Measurements from ENCODE around the gene SYT1.

SYT1 gene

DNA sequence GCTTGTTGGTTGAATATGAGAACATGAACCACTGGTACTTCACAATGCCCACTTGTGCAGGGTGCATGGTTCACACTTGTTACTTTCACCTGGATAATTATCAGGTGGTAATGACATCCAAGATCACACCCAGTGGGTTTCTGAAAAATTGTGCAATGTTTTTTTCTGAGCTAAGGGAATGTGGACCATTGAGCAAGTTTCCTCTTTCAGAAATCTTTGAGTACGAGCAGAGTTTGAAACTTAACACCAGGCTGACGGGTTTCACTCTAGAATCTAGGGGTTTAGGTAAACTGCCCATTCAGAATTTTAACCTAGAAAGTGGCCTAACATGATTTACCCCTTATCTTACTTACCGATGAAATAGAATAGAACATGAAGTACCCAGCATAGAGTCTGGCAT, 436.6 kb downstream of the SYT1 start:
- no peak for FAIRE-seq

DNA sequence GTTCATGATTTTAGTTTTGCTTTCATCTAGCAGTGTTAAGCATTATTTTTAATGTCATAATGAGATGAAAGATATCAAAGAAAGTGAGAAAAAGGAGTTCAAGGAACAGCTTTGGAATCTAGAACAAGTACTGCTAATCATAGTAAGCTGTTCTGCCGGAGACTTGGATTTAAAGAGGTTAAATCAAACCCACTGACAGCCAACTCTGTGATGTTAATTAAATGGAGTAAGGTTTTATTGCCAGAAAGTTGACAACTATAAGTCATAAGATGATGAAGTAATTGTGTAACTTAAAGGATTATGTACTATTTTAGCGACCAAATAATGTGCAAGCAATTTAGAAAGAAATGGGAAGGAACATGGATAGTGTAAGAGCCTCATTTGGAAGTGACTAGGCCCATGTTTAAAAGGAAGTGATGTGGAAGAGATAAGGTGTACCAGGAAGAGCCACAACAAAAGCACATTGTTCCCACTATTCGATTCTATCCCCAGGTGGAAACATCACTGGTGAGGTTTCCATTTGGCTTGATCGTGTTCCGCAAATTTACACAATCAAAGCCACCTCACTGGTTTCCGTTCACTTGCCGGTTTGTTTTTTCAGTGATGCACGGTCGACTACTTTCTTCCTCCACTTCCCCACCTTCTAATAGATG, 437.7 kb downstream of the SYT1 start:
- no peak for FAIRE-seq

DNA sequence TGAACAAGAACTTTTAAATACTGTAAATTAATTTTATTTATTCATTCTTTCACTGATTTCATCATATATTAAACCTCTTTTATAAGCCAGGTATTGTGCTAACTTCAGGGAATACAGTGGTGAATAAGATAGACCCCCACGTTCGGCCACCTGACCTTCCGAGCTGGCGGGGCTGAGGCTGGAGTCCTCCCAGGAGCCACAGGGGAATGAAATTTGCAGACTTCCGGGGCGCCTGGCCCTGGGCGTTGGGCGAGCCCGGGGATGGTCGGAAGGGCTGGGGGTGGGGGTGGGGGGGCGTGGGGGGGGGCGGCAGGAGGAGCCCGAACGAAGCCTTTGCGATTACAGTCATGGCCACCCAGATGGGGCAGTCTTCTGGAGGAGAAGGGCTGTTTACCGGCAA, 442.8 kb downstream of the SYT1 start:
- FAIRE-seq, result no peak

DNA sequence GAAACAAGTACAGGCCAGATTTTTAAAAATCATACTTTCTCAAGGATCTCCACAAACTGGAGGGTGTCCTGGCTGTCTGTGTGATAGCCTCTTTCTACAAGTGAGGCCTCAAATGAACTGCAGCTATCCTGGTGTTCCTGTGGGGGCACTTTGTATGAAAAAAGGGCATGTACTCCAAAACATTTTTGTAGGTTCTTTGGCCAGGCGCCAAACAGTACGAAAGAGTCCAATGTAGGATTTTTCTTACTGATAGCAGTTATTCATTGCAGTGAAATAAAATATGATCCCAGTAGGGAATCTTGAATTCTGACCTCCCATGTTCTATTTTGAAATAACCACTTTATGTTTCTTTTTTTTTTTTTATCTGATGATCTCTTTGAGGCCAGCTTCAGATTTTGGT, 444.5 kb downstream of the SYT1 start:
- no peak for FAIRE-seq

DNA sequence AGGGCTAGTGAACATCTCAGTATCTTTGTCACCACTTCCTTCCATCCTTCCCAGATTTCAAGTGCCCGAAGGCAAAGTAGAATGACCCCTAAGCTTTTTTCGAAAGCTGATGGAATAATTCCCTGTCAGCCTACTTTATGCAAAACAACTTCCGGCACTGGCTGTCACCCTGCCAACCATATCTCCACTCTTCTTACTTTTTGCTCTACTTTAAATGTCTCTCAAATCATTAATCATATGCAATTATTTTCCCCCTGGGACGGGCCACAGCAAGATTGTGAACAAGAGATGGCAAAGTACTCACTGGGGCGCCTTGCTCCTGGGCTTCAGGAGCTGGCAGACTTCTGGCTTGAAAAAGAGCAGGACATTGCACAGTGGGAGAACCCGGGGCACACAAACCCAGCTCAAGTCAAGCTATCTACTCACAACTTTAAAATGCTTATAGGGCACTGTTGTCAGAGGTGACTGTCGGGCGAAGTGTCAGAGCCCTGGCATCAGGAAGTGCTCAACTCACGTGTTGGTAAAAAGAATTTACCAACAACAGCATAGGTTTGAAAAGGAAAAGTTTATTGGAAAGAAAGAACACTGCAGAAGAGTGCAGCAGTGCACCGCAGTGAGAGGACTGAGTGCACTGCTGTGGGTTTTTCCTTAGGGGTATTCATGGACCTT, 452.7 kb downstream of the SYT1 start:
- no peak for FAIRE-seq

DNA sequence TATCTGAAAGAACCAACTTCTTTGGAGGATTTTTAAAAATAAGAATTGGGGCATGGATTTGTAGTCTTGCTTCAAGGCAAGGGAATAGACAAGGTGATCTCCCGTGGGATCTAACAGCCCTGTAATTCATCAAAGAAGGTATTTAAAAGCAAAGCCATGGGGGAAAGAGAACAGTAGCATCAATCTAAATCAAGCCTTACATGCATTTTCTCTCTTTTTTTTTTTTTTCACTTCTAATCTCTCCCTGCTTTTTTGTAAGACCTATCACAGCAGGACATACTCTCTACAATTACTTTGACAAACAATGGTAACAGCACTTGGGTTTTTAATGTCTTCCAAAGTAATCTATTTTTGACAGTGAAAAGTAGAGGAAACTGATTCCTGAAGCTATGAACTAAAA, 458.3 kb downstream of the SYT1 start:
- no peak for FAIRE-seq

DNA sequence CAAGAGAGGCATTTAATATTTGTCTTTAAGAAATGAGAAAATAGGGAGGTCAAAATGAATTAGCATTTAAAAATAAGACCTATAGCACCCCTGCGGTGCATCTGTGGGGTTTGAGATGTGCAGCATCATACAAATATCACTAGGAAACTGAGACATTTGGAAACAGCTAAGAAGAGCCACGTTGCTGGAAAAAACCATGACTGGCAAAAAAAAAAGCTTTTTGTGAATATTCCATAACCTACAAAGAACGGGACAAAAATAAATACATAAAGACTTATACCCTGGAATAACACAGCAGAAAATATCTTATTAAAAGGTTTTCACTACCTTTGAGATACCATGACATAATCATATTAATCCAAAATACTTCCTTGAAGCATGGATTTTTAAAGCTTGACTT, 460.0 kb downstream of the SYT1 start:
- FAIRE-seq, result no peak

DNA sequence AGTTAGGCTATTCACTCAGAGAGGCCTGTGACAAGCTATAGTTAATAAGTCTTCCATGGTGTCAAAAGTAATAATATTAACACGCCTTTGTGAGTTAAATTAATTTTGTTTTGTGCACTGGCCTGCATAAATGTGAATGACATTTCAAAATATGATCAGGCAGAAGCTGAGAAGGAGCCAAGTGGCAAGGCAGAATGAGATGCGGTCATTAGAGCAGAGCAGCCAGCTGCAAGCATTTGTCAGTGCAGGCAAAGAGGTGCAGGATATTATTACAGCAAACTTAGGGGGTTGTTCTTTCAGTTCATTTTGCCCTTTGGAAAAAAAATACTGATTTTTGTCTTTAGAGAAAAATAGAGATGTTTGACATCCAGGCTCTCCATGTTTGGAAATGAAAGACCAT, 461.6 kb downstream of the SYT1 start:
- FAIRE-seq, result no peak

DNA sequence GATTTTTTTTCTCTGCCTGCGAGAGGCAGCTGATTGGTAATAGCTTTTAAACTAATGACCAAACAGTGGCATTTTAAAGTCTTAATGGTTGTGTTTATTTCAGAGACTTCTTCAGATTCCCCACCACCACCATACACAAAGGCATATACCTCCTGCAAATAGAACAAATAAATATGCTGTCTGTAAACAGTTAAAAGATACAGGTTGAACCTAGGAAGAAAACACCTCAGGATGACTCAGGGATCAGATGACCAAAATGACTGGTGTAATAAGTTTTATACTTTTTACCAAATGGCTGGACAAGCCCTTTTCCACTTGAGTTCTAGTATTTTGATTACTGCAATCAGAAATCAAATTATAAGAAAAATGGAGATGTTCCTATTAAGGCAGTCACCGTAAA, 462.1 kb downstream of the SYT1 start:
- no peak for FAIRE-seq

DNA sequence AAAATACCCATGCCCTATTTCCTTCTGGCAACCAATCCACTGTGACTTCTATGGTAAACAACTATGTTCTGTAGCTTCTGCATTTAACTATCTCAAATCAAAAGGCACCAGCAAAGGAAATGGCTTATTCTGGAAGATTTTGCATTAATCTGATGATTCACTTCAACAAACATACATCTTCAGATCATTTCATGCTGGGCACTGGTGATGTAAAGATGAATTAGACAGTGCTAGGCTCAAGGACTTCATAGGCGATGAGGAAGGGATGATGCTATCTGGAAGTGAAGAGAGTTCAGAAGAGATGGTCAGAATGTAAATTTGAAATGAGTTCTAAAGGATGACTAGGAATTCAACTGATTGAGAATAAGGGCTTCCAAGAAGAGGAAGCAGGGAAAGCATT, 462.9 kb downstream of the SYT1 start:
- no peak for FAIRE-seq

DNA sequence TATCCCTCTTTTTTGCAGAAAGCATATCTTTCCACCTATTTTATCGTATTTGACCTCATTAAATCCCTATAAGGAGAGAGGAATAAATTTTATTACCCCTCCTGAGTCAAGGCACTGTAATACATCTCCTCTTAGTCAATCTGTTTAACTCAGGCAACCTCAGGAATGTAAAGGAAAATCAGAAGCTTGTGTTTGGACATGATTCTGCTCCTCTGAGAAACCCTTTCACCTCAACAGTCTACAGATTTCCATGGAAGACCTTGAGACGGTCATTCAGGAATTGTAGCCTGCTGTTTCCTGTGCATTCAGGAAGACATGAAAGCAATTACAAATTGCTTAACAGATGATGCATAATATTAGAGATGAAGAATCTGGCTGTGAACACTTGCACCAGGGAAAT, 465.4 kb downstream of the SYT1 start:
- FAIRE-seq, result no peak

DNA sequence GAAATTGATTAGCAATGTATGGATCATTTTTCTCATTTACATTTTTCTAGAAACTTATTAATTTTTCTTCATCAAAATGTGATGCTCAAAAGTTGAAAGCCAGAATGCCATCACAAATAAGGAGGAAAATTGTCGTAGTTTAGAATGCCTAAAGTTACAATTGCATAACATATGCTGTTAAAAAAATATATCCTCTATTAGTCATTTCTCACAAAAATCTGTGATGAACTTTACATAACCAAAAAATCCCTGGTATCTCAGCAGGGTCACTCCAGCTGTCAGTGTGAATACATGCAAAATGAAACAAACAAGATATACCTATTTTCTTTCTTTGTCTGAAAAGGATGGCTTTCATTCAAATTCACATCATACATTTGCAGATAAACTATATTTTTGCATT, 467.3 kb downstream of the SYT1 start:
- FAIRE-seq, result no peak

DNA sequence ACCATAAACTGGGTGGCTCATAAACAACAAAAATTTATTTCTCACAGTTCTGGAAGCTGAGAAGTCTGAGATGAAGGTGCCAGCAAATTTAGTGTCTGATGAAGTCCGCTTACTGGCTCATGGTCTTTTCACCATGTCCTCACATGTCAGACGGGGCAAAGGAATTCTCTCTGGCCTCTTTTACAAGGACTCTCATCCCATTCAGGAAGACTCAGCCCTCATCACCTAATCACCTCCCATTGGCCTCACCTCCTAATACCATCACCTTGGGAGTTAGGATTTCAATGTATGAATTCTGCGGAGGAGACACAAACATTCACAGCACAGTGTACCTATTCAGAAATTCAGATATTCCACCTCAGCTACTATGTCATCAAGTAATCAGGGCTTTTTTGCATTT, 468.6 kb downstream of the SYT1 start:
- FAIRE-seq, result no peak

DNA sequence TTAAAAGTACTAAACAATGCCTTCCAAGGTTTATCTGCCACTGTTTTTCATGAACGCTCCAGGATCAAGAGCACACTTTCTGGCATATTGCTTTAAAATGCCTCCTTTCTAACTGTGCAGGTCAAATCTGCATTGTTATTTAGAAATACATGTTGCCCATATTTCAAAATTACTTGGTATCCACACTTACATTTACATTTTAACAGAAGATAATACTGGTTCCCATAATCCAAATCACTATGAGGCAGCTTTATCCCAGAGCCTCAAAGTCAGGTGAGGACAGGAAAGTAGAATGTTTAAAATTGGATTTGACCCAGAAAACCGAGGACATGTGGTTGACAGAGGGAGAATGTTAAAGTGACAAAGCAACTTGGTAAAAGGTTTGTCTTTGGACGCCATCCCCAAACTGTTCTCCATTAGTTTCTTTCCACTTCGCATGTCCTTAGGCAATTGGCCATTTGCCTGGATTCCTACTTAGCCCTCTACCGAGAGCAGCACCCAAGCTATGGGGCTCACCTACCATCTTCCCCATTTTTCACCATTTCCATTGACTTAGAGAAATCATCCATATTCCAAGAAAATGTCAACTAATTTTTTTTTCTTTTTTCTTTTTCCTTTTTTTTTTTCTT, 473.2 kb downstream of the SYT1 start:
- FAIRE-seq, result no peak

DNA sequence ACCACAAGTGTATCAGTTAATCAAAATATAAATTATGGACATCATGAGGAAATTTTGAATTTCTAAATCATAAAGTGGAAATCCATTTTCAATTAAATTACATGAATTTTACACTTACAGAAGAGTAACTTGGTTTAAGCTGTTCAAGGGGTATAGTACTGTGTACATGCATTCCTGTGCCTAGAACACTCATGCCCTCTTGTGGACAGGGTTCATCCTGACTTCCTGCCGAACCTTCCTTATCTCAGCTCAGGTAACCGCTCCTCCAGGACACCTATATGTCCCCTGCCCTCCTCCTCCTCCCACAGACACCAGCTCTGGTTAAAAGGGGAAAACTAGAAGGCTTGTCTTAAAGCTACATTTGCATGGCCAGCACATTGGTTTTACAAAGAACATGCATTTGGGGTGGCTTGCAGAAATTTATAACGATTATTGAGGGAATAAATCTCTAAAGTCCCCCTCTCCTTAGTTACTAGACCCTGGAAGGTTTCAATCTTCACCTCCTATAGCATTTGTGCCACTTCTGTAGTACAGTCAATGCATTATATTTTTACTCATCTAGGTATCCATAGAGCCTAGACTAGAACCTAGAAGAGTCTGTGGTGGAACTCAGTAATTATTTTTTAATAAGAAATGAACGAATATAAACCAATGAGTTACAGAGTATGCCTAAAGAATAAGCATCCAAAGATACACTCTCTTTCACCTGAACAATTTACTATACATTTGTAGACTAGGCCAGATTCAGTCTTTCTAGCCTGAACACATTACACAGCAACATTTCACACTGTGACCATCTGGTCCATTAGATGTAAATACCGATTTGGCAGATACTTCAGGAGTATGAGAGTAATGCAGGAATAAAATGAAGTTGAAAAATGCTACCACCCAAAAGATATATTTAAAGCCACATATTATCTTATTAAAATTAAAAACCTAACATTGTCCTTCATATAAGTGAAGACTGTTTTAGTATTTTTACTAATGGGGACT, 480.6 kb downstream of the SYT1 start:
- FAIRE-seq, result no peak

DNA sequence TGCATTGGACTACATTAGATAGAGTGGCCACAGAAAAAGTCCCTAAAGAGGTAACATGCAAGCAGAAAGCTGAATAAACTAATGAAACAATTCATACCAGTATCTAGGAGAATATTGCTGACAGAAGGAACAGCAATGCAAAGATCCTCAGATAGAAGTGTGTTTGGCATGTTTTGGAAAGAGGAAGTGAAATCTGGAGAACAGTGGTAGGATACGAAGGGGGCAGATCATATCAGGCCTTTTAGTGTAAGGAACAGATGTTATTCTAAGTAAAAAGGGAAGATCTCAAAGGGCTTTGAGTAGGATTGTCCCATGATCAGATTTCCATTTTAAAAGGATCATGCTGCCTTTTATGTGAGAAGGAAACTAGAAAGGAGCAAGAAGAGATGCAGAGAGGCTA, 483.3 kb downstream of the SYT1 start:
- no peak for FAIRE-seq

DNA sequence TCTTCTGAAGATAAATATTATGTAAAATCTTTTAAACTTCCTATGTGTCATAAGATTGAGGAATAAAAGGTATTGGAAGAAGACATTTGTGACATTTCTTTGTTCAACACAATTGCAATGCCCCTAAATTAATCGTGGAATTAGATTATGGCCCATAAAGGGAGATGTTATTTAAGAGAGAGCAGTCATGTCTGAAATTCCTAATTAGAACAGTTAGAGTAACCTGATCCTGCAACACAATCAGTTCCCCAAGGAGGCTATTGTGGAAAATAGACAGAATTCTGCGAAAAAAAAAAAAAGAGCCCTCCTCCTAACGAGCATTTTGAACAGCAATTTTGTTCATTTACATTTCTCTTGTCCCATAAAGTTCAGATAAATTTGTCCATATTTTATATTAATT, 486.7 kb downstream of the SYT1 start:
- no peak for FAIRE-seq

DNA sequence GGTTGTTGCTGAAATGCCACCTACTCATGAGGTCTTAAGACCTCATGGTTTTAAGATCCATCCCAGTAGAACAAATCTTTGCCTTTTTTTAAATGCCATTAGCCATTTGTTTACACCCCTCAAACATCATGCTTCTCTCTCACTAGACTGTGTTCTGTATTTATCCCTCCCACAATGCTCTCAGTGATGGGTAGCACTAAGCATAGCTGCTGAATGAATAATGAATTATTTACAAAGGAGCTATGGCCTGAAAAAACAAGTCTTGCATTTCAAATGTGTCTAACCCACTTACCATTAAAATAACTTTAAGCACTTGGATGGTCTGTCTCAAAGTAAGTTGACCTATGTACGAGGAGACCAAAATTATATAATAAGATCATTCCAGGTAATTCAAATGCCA, 491.6 kb downstream of the SYT1 start:
- no peak for FAIRE-seq

DNA sequence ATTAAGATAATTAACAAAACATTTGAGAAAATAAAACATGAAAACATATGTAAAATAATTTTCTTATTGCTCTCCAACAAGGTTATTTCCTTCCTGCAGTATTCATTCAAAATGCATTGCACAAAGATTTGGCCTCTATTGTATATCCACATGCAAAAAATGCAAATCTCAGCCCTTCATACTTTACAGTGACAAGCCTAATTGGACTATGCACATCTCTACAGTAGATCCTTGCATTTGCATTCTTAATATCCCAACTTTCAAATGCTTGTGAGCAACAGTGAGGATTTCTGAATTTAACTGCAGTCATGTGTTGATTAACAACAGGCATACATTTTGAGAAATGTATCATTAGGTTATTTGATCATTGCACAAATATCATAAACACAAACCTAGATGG, 492.5 kb downstream of the SYT1 start:
- FAIRE-seq, result no peak

DNA sequence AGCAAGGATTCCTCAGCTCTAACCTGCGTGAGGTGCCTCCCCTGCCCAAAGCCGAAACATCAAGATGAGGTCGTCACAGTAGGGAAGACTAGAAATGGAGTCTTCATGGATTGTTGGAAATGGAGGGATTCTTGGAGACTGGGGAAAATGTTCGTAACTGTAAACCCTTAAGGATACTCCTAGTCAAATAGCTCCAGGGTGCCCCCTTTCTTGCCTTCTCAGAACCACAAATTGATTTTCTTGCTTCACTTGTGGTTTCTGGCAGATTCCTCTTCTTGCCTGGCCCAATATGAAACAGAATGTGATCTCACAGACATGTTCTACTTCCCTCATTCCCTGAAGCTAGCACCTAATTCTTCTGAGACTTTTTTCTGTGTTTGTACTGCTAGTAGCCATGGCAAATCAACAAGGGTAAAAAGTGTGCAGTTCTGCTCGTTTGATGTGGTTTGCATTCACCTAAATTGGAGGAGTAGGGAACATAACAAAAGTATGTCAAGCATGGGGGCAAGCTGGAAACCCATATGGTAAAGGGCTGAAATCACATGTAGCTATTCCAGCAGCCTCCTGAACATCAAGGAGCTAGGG, 494.2 kb downstream of the SYT1 start:
- no peak for FAIRE-seq

DNA sequence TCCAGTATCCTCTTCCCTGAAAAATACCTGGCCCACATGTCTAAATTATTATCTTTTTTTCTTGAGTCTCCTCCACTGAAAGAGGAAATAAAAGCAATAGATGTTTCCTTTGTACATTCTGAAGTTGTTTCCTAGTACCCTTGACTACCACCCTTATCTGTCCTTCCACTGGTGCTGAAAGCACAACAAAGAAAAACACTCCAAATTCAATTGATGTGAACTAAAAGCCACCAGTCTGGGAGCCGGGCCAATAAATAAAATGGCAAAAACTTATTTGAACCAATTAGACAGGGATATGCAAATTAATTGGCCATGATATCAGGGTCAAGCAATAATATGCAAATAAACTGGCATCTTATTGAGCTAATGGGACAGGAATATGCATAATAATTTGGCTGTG, 495.7 kb downstream of the SYT1 start:
- no peak for FAIRE-seq

DNA sequence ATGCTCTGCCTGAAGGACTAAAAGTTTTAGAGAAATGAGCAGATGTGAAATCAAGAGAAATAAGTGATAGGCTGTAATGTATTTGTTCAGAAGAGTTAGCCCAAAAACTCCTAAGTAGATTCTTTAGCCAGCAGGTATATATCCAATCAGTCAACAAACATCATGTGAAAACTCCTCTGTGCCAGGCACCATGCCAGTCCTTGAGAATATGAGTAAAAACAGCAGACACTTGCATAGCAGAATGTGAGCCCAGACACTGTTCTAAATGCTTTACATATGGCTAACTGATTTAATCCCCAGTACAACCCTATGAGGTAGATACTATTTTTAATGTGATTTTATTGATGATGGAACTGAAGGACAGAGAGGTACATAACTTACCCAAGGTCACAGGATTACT, 496.4 kb downstream of the SYT1 start:
- no peak for FAIRE-seq

DNA sequence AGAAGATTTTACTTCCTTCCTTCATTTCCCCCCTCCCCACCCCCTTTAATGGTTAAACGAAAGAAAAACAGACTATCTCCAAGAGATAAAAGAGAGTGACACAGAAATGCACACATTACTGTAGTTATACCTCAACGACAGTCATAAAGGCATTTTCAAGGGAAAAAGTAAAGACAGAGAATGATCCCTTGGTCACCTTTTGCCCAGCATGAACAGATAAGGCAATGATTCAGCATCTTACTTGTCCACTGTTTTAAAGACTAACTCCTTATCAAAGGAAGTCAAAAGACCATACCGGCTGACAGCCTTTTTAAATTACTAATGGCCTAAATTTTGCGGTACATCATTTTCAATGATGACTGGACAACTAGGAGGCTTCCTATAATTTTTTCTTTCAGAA, 499.6 kb downstream of the SYT1 start:
- no peak for FAIRE-seq

Data from colon (tissue), 2 donors.